GM21526 (cell line): ENCODE results near the gene DENND11.

Source experiments
- ATAC-seq: cut with Tn5 transposase; IDR thresholded peaks from one replicate; pipeline ENCODE4 v1.9.1; 2021; ENCODE audit warnings: moderate library complexity; ENCODE audit not compliant: unreplicated experiment, low FRiP score

Gene DENND11

DNA sequence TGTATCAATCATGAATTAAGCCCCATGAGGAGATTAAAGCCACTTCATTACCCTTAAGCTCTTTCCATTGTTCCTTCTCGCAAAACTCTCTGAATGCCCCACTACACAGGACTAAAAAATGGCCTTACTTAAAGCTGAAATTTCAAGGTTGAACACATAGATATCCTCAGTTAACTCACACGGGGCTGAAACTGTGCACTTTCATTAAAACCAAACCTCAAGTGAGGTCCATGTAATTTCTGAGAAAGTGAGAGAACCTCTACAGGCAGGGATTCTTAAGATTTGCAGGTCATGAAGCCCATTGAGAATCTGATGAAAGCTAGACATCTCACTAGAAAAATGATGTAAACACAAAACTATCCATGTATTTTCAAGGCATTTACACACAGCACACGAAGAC lies 15.9 kb downstream of the DENND11 start:
- ATAC-seq, result no peak

GRCh38 chr7:141685285-141686023 lies 16.5 kb downstream of the DENND11 start:
- no peak for ATAC-seq

GRCh38 chr7:141679014-141679413 lies 23.0 kb downstream of the DENND11 start:
- ATAC-seq, result no peak

DNA sequence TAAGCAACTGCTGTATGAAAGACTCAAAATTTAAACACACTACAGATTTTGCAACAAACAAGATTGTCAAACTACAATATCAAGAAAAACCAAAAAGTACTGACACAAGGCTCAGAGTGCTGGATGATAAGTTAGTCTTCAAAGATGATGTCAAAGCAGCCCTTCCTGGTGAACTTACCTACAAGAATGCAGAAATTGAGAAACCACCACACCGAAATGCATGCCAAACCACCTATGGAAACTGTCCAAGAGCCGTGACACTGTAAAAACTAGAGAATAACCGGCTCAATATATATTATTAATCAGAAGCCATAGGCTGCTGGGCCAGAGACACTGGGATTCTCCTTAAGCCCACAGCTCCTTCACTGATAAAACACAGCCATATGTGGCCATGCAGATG lies 25.3 kb downstream of the DENND11 start:
- no peak for ATAC-seq

DNA sequence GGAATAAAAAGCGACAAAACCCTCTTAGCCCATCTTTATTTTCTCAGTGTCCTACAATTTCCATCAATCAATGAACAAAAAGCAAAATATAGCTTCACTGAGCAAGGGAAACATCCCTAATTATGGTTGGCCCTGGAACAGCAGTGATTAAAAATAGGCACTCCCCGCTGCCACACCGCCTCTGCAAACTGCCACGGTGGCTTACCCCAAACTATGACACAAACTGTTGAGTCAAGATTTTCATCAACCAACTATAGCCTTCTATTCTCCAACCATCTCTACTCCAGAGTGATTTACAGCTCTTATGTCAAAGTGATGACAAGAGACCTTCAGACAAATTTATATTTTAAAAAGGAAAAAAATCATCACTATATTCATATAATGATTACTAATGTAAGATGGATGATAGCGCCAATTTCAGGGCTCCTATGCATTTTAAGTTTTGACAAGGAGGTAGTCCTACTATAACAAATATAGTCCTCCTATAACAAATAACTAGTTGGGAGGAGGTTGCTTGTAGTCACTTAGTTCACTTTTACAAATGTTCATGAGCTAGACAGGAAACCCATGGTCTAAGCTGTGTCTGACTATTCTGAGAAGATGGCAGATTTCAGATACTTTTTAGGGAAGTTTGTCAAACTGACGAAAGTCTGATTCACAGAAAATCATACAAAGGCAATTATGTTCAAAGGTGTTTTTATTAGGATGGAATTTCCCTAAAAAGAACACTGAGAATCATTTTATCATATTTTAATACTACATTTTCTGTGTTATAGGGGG lies 26.3 kb downstream of the DENND11 start:
- ATAC-seq, result no peak

DNA sequence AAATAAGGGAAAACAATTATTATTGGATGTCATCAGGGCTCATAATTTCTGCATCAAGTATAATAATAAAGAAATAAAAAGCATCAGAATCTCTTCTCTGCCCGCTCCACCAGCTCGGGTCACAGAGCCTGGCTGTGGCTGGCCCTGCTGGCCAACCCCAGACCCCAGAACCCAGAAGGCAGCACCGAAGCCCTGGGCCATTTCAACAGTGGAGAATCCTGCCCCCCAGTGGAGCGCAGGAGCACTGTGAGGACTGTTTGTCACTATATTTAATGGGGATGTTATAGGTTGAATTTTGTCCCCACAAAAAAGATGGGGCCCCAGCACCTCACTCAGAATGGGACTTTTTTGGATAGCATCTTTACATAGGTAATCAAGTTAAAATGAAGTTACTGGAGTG lies 27.3 kb downstream of the DENND11 start:
- no peak for ATAC-seq

GRCh38 chr7:141674171-141674671 lies 27.7 kb downstream of the DENND11 start:
- no peak for ATAC-seq

GRCh38 chr7:141673346-141673745 lies 28.6 kb downstream of the DENND11 start:
- ATAC-seq, result no peak

GRCh38 chr7:141671705-141672496 lies 30.1 kb downstream of the DENND11 start:
- ATAC-seq, result no peak

DNA sequence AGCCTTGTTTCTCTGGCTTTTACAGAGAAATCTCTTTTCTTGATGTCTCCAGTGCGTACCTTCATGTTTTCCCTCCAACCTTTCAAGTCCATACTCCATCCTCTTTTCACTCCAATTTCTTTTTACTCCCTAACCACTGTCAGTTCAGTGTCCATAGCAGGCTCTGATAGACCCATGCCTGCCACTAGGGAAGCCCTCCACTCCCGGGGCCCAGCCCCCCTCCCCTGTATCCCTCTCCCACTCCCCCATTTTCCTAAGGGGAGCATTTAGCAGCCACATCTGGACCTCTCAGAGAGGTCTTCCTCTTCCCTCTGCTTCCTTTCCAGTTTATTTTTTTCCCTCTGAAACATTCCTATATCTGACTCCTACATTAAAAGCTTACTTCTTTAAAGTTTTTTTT lies 33.1 kb downstream of the DENND11 start:
- no peak for ATAC-seq

DNA sequence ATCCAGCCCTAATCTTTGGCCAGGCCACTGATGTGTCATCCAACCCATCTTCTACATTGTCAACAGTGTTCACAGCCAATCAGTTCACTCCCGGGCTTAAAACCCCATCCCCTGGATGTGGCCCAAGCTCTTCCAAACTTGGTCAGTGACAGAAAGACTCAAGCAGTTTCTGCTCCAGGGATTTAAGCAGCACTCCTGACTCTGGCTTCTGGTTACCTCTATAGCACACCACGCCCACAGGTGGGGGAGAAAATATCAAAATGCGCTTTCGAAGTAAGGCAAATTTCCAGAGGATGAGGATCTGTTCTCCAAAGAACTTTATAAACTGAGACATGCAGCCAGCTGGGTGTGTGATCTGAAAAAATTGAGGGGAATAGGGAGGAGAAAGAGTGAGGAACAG lies 35.9 kb downstream of the DENND11 start:
- no peak for ATAC-seq

GRCh38 chr7:141665208-141666035 lies 36.5 kb downstream of the DENND11 start:
- ATAC-seq, result no peak

DNA sequence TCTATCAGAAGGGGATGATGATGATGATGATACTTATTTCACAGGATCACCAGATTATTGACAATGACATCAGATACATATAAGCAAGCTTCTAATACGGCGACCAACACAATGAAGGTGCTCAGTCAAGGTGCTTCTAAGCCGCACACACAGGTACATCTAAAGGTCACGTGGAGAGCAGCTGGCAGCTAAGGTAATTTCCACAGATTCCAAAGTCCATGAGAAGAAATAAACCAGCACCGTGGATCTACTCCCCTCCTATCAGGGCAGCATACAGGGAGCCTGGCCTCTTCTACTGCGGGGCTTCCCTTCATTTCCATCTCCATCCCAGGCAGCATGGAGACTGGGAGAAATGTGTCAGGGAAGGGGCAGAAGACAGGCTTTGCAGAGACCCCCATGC lies 37.5 kb downstream of the DENND11 start:
- no peak for ATAC-seq

DNA sequence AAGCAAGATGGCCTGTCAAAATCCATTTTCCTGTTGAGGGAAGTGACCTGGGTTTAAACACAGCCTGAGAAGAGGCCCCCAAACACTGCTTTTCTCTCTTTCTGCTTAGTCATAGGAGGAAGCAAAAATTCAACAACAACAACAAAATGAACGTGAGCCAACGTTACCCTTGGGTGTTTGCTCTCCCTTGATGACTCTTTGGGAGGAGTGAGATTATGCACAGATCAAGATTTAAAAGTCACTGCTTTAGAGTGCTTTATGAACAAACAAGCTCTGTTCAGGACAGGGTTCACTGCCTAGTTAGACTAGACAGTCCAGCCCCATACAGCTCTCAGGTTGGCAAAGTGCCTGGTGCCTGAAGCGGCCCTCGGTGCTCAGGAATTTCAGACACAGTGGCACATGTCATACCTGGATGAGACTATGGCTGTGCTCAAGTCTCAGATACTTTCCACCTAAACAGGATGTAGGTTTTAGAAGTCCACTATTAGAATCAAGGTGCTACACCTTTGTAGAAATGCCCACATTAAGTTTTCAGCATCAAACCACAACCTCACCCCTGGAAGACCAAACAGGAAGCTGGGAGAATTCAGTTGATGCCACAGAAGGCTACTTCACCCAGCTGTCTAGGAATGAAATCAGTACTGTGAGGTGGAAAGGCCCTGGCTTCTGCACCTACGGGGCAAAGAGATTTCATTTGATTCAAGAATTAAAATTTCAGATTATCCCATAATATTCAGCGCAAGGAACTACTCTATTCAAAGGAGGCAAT lies 38.7 kb downstream of the DENND11 start:
- ATAC-seq, result no peak

DNA sequence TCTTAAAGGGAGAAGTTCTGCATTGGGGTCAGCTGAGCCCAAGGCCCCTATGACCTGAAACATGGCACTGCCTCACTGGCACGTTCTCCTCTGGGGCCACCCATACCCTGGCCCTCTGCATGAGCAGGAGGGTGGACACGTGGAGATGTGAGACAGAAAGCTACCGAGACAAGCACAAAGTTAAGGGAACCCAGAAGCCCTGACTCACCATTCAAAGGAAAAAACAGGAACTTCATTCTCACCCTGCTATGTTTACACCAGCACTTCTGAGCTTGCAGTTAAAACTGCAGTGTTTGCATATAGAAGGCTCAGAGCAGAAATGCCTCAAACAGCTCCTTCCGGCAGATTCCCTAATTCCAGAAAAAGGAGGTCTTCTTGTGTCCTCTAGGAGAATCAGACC lies 41.7 kb downstream of the DENND11 start:
- no peak for ATAC-seq

DNA sequence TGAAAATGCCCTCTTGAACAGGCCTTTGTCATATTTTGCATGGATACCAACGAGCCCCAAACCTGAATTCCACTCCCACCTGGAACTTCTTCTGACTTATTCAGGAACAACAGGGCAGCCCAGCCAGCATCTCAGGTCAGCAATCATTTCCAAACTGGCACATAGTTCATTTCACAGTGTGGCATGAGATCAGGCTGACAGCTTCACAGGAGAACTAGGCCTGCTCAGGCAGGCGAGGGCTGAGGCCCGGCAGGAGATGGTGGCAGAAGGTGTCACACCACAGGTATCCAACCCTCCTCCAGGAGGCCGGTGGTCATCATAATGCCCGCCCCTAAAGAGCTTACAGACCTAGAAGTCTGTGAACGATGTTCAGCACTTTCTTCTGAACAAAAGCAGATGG lies 42.5 kb downstream of the DENND11 start:
- ATAC-seq, result no peak

DNA sequence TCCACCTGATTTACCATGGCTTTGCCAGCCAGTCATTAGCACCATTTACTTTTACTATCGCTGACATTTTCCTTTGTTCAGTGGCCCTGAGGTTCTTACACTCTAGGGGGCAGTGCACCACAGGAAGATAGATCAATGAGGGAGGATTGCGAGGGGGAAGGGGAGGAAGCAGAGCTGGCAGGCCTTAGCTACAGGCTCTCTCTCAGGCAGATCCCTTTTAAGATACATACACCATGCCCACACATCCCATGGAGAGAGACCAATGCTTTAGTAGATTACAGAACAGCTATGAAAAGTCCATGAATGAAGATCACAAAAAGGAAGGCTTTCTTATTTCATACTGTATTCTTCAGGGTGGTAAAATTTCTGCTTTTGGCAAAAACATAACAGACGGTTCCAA lies 47.4 kb downstream of the DENND11 start:
- peak; percentile 59 for ATAC-seq

DNA sequence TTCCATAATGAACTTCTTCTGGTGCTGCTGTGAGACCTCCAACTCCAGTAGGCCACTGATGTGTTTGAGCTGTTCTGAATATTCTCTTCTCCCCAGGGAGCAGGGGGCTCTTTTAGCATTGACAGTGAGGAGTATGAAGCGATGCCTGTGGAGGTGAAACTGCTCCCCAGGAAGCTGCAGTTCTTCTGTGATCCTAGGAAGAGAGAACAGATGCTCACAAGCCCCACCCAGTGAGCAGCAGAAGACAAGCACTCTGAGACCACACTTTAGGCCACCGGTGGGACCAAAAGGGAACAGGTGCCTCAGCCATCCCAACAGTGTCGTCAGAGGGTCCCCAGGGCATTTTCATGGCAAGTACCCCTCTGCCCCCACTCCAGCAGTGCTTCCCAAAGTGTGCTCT lies 49.3 kb downstream of the DENND11 start:
- no peak for ATAC-seq
